ENCODE measurements around the gene FYCO1. TPM values are rescaled to one million over a fixed set of nuclear protein-coding genes. Genes with fewer than 3 reads are reported as not detected.

FYCO1 gene
- total and polyA plus RNA-seq, 2 of the 13 experiments (the other 11 are each of a cell fraction or from before 2014, with no cell fraction given): 2.7 to 4.2 TPM

DNA sequence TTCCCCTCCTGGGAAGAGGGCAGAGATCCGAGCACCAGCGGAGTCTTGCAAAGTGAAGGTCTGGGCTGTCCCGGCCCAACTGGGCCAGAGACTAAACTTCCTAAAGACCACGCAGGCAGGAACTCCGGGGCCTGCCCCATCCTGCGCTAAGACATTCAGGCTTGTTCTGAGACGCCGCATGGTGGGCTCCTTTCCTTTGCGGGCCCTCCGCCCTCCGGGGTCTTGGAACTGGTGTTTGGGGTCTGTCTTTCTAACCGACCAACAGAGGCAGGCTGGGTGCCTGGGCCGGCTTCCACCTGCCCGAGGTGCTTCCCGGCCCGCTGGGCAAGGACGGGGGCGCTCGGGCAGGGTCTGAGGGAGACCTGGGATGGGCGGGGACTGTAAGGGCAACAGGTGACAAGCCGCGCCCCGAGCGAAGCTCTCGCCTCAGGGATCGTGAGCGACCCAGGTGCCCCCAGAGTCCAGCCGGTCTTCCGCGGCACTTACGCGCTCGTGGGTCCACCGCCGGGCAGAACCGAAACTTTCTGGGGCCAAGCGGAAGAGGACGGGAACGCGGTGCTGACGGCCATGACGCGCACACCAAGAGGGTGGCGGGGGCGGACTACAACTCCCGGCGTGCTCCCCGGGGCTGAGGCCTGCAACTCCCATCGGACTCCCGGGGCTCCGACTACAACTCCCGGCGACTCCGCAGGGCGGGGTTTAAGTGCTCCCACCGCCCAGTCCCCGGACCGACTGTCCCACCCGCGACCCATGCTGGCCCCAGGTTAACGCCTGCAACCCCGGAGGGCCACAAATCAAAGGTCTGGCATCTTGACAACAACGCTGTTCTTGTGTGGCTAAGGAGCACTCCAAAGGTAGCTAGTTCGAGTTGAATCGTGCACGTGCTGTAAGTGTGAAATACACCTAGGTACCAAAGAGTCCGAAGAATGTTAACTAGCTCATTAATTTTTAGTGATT lies at the start of gene FYCO1 (continued):
- TF ChIP-seq JUN (CRISPR knock-in tag; IDR thresholded peaks at IDR 0.05): no peak; the same call in 1 of the 2 replicates
- no peak for TF ChIP-seq NR2F1 (CRISPR knock-in tag; IDR thresholded peaks at IDR 0.05)
- 0 out of 2 replicates have a peak, but pooled peaks have one; percentile 39 for TF ChIP-seq ZNF292 (CRISPR knock-in tag; IDR thresholded peaks at IDR 0.05; ENCODE audit: borderline replicate concordance, low read depth)
- no peak for TF ChIP-seq ZNF629 (CRISPR knock-in tag; conservative IDR thresholded peaks at IDR 0.05)
- no peak for TF ChIP-seq SRSF4 (IDR thresholded peaks at IDR 0.05; ENCODE audit: low read depth, low read length, poor library complexity, severe bottlenecking)
- peak; percentile 22; the same call in 1 of the 2 replicates for TF ChIP-seq ZBTB38 (CRISPR knock-in tag; IDR thresholded peaks at IDR 0.05)
- no peak for TF ChIP-seq POLR2AphosphoS2 (IDR thresholded peaks at IDR 0.05; ENCODE audit: low read depth, low read length)
- TF ChIP-seq ZNF687 (CRISPR knock-in tag; IDR thresholded peaks at IDR 0.05): peak; percentile 89
- TF ChIP-seq ZNF260 (CRISPR knock-in tag; IDR thresholded peaks at IDR 0.05; ENCODE audit: borderline replicate concordance, low read depth): no peak
- TF ChIP-seq HNRNPH1 (optimal IDR thresholded peaks at IDR 0.05; ENCODE audit: low read depth, low read length): no peak
- no peak for TF ChIP-seq ARNTL (CRISPR knock-in tag; IDR thresholded peaks at IDR 0.05)
- TF ChIP-seq ZNF207 (IDR thresholded peaks at IDR 0.05; ENCODE audit: borderline replicate concordance): no peak
- TF ChIP-seq, protein P1, sequence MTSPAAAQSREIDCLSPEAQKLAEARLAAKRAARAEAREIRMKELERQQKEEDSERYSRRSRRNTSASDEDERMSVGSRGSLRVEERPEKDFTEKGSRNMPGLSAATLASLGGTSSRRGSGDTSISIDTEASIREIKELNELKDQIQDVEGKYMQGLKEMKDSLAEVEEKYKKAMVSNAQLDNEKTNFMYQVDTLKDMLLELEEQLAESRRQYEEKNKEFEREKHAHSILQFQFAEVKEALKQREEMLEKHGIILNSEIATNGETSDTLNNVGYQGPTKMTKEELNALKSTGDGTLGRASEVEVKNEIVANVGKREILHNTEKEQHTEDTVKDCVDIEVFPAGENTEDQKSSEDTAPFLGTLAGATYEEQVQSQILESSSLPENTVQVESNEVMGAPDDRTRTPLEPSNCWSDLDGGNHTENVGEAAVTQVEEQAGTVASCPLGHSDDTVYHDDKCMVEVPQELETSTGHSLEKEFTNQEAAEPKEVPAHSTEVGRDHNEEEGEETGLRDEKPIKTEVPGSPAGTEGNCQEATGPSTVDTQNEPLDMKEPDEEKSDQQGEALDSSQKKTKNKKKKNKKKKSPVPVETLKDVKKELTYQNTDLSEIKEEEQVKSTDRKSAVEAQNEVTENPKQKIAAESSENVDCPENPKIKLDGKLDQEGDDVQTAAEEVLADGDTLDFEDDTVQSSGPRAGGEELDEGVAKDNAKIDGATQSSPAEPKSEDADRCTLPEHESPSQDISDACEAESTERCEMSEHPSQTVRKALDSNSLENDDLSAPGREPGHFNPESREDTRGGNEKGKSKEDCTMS (CRISPR knock-in tag; conservative IDR thresholded peaks at IDR 0.05): no peak
- TF ChIP-seq KLF9 (CRISPR knock-in tag; IDR thresholded peaks at IDR 0.05; ENCODE audit: low read depth): no peak
- peak; percentile 39; the same call in 1 of the 2 replicates for TF ChIP-seq ZNF616 (CRISPR knock-in tag; IDR thresholded peaks at IDR 0.05; ENCODE audit: low read depth)
- no peak for TF ChIP-seq MTA3 (CRISPR knock-in tag; IDR thresholded peaks at IDR 0.05)
- TF ChIP-seq, protein P2, sequence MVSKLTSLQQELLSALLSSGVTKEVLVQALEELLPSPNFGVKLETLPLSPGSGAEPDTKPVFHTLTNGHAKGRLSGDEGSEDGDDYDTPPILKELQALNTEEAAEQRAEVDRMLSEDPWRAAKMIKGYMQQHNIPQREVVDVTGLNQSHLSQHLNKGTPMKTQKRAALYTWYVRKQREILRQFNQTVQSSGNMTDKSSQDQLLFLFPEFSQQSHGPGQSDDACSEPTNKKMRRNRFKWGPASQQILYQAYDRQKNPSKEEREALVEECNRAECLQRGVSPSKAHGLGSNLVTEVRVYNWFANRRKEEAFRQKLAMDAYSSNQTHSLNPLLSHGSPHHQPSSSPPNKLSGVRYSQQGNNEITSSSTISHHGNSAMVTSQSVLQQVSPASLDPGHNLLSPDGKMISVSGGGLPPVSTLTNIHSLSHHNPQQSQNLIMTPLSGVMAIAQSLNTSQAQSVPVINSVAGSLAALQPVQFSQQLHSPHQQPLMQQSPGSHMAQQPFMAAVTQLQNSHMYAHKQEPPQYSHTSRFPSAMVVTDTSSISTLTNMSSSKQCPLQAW (CRISPR knock-in tag; IDR thresholded peaks at IDR 0.05): no peak
- TF ChIP-seq REL (CRISPR knock-in tag; conservative IDR thresholded peaks at IDR 0.05): peak; percentile 55; the same call in 1 of the 2 replicates

Data from HepG2 (cell line).